DMS153 treated with DMSO at 0.1 percent for 48 hours (cell line): ENCODE results near the gene RASSF1.

Source experiments
- DNase-seq: peaks from one replicate; lab custom pipeline; 2025; ENCODE audit not compliant: unreplicated experiment; lab: John Stamatoyannopoulos, UW

RASSF1 gene

DNA sequence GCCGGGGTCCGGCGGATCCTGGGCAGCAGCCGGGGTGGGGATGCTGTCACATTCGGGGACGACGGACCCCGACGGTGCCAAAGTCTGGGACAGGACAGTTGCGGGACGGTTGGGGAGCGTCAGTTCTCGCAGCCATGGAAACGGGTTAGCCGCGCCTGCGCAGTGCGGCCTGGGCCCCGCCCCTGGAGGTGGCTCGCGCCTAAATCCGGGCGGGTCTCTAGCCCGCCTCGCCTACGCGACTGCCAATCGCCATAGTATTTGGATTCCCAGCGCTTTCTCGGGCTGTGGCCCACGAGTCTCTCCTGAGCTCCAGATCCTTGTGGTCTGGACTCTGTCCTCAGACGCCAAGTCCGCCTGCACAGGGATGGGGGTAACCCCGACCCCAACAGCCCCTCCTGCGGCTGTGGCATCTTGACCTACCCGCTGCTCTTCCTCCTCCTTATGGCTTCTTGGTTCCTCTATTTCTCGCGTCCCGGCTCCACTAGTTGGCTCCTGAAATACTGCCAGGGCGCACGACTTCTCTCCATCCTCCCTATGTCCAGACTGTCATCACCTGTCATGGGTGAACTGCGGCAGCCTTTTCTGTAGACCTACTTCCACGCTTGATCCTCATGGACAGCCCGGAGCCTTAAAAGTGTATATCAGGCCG lies 5.1 kb upstream of the RASSF1 start, which contains the start of gene ZMYND10:
Gene ZMYND10, minus strand, starts transcription at position 147 of the 649 bp plus-strand sequence. CDS start 153 bp downstream, outside the sequence.
- no peak for DNase-seq

DNA sequence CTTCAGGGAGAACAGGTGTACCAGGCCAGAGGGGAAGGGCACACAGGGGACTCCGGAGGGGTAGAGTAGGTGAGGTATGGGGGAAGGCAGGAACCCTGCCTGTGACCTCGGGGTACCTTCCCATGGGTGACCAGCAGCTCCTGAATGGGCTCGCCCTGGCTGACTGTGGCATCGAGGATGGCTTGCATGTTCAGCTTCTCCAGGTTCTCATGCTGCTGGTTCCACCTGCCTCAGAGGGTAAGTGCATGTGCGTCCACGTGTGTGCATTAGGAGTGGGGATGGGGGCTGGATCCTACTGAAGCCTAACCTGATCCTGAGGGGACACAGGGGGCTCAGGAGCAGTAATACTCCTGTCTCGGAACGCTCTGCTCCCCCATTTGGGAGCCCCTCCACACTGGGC lies 4.4 kb upstream of the RASSF1 start:
- DNase-seq = no peak

DNA sequence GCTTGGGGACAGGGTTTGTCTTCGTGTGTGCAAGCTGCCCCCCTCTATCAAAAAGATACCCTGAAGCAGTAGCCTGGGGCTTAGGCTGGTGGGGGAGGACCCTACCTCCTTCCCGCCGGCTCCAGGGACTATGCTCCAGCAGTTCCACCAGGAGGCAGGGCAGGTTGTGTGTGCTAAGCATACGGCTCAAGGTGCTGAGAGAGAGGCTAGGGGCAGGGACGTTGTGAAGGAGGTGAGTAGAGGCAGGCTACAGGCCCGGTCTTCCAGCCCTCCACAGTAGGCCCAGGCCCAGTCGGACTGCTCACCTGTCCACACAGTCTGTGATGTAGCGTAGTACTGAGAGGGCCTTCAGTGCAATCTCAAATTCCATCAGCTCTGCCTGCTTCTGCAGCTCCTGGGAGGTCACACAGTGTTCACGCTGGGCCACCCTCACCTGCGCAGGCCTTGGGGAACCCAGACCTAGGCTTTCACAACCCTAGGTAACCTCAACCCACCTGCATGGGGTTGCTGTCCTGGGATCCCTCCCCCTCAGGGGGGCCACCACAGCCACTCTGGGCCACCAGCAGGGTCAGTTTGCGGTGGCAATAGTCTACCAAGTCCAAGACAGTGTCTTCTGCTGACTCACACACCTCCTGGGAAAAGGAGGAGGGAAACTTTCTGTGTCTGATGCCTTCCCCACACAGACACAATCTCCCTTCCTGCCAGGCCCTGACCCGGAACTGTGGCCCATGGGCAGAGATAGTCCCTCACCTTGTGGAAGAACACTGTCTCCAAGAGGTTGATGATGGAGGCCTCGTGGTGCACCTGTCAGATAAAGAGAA lies 2.4 kb upstream of the RASSF1 start:
- no peak for DNase-seq

DNA sequence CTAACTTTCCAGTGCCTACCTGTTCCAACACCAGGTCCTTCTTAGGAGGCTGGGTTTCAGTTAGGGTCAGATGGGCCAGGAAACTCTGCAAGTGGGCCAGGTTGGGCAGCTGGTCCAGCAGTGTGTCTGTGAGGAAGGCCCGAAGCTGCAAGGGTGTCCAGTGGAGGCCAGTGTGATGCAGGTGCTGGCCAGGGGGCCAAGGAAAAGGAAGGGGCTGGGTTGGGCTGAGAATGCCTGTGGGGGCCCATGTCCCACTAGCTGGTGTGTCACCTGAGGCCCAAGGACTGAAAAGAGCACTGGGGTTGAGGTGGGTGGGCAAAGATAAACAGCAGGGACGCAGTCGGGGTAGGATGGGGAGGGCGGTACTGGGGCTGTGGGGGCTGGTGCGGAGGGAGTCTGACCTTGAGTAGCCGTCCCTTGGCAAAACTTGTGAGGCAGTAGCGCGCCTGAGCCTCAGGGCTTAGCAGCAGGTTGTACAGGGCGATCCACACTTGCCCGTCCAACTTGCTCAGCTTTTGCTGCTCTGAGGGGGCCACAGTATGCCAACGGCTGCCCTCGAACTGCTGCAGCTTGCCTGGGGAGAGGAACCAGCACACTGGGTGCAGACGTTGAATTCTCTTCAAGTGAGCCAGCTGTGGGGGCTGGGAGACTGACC lies 1.5 kb upstream of the RASSF1 start:
- DNase-seq = no peak

DNA sequence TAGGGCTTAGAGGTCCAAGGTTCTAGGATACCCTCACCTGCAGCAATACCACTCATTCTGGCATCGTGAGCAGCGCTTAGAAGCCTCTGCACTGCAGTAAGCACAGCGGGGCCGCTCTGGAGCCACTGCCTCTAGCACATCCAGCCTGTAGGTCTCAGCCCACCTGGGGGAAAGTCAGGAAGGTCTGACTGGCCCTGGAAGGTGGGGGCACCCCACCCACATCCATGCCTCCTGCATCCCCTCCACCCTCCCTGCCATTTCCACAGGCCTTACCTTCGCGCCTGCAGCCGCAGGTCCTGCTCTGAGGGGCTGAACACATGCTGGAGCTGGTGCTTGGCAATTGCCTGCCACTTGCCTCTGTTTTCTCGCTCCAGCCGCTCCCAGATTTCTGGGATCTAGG lies 901 bp upstream of the RASSF1 start:
- no peak for DNase-seq

DNA sequence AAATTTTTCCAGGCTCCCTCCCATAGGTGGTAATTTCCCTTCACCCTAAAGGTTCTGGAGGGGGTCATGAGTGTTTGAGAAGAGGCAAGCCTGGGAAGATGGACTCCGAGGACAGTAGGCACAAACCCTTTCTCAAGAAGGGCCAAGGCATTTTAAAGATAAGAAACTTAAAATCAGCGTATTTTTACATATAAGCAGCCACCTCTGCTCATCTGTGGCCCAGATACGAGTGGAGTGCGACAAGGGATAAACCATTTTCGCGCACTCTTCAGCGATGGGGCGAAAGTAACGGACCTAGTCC lies 539 bp downstream of the RASSF1 start:
- no peak for DNase-seq

DNA sequence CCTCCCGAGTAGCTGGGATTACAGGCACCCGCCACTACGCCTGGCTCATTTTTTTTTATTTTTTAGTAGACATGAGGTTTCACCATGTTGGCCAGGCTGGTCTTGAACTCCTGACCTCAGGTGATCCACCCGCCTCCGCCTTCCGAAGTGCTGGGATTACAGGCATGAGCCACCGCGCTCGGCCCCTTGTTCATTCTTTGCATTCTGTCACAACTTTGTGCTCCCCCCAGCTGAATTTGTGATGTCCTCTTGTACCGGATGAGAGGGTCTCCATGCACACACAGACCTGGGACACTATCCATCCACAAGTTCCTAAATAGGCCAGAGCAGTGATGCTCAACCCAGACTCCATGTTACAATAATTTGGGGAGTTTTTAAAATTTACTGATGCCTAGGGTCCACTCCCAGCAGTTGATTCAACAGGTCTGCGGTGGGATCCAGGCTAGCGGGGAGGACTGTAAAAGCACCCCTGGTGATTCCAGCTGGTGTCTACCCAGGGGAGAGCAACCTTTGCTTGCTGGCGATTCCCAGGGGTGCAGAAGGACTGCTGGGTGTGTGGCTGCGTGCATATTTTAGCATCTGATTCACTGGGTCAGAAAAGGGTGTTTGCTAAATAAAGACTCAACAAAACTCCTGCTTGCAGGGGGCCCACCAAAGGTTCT lies 1.0 kb downstream of the RASSF1 start:
- no peak for DNase-seq

DNA sequence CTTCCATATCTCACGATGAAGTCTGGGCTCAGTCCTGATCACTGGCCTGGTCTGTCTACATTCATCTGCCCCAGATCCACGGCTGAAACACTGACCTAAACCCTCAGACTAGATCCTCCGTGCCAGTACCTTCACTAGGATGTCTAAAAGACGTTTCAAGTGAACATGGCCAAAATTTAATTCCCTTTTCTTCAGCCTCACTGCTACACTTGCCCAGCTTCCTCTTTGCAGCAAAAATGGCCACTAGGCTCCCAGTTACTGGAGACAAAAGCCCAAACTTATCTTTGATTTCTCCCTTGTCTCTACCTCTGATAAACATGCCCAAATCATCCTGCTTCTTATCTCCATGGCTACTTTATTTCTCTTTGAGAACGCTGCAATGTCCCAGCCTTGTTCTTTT lies 1.7 kb downstream of the RASSF1 start:
- DNase-seq = no peak

DNA sequence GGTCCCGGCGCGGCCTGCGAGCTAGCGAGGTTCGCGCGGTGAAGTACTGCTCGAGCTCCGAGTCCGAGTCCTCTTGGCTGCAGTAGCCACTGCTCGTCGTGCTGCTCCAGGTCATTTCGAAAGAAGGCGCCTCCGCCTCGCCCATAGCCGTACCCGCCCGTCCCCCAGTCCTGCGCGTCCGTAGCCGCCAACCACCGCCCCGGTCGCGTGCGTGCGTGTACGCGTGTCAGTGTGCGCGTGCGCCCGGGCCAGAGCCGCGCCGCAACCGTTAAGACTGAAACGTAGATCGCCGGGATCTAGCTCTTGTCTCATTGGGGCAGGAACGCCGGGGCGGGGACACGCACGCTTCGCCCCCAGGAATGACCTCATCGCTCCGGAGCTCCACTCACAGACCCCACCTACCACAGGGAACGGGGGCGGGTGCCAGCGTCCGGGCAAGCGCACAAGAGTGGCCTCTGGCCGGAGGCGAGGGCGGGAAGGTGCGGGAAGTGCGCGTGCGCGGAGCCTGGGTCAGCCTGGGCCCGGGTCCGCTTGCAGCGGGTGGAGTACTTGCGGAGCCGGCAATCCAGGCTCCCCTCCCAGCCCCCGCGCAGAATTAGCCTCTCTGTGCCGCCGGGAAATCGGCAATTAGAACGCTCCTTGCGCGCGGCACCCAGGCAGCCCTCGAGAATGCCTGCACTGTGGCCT lies 3.3 kb downstream of the RASSF1 start:
- DNase-seq = peak; percentile 65

DNA sequence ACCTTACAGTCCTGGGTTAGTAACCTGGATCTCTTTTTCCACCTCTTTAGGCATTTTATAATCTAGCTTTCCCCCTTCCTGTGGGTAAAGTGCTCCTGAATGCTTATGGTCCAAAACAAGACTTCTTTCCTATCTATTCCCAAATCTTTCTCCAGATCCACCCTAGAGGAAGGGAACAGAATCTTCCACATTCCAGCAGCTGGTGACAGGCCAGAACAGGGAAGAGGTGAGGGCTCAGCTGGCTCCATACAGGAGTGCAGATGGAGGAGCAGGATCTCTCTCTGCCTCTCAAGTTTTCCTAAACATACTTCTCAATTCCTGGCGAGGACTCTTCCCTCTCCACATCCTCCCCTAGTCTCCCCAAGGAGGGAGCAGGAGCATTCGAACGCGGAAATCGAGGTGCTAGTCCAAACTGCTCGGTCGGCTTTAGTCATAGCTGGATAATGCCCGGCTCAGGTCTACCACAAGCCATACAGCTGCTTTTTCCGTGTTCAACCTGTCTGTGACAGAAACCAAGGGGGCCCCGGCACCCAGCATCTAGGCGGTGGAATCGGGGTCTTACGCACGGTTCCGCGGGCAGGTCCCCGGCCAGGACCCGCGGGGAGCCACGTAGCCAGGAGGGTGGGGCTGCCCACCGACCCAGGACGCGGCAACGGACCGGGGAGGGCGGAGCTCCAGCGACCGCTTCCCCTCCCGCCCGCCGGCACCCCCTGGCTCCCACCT lies 4.0 kb downstream of the RASSF1 start:
- no peak for DNase-seq

DNA sequence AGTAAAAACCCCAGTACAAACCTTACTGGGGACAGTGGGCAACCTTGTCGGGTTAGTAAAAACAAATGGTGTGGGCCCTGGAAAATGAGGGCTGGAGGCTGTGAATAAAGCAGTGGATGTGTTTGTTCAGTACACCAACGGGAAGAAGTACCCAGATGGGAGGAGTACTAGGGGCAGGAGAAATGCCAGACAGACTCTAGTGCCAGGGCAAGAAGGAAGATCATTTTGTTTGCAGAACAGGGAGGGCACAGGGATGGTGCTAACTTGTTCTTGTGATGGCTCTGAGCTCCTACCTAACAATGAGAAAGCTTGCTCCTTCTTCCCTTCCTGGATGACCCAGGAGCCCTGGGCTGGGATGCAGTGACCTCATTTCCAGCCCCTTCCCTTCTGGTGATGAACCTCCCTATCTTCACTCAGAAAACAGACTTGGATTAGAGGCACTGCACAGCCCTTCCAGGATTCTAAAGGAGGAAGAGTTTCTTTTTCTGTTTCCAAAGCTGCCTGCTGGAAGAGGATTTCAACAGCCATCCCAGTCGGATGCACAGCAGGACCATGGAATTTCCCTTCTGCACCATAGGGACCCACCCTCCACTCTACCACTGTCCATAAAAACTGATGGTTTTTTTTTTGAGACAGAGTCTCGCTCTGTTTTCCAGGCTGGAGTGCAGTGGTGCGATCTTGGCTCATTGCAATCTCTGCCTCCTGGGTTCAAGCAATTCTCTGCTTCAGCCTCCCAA lies 6.1 kb downstream of the RASSF1 start:
- DNase-seq = no peak

DNA sequence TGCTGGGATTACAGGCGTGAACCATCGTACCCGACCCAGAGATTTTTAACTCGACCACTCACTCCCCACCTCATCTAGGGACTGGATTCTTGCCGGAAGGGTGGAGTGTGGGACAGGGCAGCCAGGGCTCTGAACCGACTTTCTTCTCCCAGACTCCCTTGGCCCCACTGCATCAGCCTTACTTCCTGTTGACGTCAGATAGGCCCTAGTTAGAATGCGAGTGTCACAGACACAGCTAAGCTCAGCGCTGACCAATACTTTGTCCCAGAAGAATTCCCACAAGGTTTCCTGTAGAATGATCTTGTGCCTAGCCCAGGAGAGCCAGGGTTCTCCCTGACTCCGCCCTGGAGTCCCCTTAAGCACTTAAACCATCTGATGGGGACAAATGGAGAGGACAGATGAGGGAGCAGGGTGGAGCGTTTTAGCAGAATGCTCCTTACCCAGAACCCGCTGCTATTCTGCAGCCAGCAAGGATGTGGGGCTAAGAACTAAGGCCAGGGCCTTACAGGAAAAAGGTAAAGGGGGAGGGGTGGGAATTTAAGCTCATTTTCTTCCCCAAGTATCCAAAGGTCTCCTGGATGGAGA lies 6.8 kb downstream of the RASSF1 start:
- no peak for DNase-seq

DNA sequence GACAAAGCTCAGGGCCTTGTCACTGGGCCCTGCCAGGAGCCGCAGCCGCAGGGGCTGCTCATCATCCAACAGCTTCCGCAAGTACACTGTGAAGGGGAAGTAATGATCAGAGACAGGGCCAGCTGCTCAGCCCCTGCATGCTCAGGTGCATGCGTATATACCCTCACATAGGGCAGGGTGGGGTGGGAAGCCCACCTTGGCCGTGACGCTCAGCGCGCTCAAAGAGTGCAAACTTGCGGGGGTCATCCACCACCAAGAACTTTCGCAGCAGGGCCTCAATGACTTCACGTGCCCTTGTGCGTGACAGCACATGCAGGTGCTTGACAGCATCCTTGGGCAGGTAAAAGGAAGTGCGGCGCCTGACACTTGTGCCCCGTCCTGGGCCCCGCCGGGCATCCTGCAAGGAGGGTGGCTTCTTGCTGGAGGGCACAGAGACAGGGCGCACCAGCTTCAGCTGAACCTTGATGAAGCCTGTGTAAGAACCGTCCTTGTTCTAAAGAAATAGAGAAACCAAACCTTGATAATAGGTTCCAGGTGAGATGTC lies 9.2 kb downstream of the RASSF1 start:
- DNase-seq = no peak

DNA sequence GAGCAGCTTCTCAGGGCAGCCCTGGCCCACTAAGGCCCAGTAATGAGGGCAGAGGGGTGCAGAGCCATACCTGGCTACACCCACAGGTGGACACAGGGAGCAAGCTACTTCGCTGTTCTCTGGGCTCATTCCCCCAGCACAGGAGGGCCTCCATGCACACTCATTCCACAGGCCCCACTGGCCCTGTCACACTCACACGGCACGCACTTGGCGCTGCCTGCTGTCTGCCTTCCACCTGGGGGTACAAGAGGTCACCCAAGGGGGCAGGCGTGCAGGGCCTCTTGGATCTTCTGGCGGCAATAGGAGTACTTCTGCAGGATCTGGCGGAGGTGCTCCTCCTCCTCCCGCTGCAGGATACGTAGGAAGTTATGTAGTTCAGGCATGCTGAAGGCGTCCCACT lies 10.3 kb downstream of the RASSF1 start:
- no peak for DNase-seq

DNA sequence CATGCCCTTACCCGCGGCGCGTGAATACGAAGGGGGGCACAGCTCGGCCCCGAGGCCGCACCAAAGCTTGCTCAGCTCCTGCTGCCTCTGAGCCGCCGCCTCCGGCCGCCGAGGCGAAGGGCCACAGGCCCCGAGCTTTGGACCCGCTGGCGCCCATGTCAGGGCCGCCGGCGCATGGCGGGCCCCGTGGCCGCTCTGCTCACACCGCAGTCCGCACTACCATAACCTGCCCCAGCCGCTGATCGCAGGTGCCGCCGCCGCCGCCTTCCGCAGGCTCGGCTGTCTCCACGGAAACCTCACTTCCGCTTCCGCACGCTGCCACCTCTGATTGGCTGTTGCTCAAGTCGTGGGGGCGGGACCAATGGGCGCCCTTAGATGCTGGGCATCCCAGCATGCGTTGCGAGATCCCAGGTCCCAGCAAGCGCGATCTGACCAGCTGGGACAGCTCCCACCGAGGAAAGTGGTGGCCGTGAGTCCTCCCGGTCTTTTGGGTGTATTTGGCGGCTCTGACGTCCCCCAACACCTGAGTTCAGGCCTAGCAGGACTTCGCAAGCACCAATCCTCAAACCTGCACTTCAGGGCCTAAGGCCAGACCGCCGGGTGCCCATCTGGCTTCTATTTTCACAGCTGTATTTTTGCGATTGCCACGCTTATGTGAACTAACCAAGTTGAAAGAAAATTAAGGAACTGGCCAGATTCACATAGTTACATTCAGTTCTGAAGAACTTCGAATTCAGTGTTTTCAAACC lies 12.5 kb downstream of the RASSF1 start, which contains the start of gene TUSC2:
Gene TUSC2, minus strand, starts transcription at position 281 of the 749 bp plus-strand sequence. Its CDS starts 124 bp downstream, at position 157.
- DNase-seq = peak; percentile 67

DNA sequence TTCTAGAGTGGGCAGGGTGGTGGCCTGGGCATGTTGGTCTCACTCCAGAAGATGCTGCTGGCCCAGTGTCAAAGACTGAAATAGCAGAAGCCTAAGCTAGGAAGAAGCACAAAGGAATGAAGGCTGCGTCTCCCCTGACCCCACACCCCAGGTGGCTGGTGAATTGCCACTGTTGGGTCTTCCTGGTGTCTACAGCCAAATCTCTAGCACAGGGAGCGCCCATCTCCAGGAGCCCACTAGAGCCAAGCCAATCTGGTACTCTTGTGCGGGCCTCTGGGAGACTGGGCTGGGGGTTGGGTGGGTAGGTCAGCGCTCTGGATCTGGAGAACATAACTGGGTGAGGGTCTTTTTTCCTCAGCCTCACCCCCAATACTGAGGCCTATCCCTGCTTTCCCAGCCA lies 13.5 kb downstream of the RASSF1 start:
- DNase-seq = no peak

DNA sequence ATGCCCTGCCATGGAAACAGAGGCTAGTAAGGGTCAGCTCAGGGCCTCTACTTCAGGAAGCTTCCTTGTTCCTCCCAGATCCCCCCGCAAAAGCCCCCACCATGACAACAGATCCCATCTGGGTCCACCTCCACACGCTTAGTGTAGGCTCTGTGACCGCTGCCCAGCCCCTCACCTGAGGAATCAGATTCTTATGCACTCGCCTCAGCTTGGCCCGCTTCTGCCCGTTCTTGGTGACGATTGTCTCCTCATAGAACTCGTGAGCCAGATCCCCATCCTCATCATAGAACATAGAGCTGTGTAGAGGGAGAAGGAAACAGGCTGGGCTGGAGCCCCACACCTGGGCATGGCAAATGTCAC lies 14.5 kb downstream of the RASSF1 start:
- DNase-seq = no peak

DNA sequence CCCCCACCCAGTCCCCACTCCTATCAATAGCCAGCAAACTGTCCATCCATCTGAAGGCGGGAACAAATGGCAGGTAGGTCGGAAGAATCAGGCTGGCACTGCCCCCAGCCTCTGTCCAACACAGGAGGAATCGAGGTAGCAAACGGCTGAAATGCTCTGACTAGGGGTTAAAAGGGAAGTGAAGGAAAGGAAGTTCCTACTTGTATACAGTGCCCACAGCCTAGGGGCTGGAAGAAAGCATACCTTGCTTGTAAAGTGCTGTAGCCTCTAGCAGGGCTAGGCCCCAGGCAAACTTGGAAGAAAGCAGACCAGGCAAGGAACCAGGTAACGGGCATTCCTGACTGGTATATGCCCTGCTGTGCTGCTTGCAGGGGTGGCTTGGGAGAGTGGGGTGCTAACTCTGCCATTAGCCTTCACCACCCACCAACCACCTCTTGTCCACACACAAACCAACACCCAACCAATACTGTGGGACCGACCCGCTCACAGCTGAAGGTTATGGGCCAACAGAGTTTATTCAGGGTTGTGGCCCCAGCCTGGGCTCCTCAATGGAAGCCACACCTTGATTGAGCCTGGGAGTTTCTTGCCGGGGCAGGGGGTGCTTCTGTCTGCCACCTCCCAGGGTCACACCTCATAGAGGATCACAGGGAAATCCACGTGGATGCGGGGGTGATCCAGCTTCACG lies 15.0 kb downstream of the RASSF1 start:
- no peak for DNase-seq
